GM18502 (cell line): ENCODE results near the gene FLYWCH2.

Source experiments
- ATAC-seq: cut with Tn5 transposase; IDR thresholded peaks from one replicate; pipeline ENCODE4 v1.9.1; 2021; ENCODE audit warnings: mild to moderate bottlenecking; ENCODE audit not compliant: unreplicated experiment, poor library complexity

Gene FLYWCH2

DNA sequence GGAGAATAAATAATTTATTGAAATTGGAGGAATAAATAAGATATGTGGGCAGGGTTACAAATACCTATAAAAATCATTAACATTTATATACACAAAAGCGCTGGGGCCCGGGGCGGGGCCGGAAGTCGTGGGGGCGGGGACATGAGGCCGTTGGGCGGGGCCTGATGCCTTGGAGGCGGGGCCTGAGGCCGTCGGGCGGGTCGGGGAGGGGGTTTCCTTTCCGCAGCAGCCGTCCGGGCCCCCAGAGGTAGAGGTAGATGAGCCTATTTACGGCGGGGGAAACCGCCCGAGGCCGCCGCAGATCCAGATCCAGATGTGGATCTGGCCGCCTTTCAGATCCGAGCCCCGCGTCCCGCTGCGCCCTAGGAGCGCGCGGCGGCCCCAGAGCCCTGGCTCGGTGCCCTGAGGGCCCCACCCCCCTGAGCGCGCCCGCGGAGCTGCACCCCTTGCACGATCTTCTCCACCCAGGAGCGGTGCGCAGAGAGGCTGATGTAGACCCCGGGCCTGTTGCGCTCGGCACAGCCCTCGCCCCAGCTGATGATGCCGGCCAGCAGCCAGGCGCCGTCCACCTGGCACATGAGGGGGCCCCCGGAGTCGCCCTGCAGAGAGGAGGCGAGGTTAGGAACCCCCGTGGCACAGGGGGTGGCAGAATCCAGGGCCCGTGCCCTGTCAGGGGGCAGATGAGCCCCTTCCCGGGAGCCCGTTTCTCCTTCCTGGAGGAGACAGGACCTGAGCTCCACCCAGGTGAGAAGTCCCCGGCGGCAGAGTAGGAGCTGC lies 30.1 kb upstream of the FLYWCH2 start:
- no peak for ATAC-seq

- no peak for ATAC-seq
These were observed 29.4 kb upstream of the FLYWCH2 start for GRCh38 chr16:2853531-2854073.

DNA sequence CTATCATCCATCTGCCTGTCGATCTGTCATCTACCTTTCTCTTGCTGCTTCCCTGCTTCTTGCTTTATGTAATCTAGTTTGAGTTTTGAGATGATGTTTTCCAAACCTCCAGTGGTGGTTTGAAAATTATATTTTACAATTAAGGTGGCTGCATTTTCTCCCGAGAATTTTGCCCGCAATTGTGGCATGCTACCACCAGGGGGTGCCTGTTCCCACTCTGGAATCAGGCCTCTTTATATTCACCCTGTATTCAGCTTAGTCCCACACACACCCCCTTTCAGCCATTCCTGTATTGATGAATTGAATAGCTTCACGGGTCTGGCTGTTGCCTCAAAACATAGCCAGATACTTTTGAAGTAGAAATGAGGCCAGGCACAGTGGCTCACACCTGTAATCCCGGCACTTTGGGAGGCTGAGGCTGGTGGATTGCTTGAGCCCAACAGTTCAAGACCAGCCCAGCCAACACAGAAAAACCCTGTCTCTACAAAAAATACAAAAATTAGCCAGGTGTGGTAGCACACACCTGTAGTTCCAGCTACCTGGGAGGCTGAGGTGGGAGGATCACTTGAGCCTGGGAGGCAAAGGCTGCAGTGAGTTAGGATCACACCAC lies 28.2 kb upstream of the FLYWCH2 start:
- ATAC-seq = no peak

- no peak for ATAC-seq
These were observed 27.5 kb upstream of the FLYWCH2 start for GRCh38 chr16:2855536-2855935.

DNA sequence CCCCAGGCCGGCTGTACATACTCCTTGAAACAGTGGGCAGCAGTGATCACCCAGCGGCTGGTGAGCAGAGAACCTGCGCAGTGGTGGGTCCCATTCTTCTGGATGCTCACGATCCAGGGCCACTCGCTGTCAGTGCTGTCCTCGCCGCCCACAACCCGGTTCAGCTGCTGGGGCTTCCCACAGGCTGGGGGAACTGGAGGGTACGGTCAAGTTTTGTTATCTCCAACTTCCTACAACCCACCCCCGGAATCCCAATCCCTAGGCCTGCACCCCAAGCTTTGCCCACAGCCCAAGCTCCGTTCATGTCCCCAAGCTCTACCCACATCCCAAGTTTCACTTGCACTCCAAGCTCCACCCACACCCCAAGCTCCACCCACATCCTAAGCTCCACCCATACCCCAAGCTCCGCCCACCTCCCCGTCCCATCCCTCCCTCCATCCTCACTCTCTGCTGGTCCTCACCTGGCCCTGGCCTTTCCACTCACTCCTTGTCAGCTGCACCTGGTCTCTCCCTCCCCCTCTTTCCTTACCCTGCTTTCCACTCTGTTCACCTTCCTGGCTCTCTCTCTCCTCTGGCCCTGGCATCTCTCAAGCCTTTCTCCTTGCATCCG lies 26.8 kb upstream of the FLYWCH2 start:
- ATAC-seq = no peak

DNA sequence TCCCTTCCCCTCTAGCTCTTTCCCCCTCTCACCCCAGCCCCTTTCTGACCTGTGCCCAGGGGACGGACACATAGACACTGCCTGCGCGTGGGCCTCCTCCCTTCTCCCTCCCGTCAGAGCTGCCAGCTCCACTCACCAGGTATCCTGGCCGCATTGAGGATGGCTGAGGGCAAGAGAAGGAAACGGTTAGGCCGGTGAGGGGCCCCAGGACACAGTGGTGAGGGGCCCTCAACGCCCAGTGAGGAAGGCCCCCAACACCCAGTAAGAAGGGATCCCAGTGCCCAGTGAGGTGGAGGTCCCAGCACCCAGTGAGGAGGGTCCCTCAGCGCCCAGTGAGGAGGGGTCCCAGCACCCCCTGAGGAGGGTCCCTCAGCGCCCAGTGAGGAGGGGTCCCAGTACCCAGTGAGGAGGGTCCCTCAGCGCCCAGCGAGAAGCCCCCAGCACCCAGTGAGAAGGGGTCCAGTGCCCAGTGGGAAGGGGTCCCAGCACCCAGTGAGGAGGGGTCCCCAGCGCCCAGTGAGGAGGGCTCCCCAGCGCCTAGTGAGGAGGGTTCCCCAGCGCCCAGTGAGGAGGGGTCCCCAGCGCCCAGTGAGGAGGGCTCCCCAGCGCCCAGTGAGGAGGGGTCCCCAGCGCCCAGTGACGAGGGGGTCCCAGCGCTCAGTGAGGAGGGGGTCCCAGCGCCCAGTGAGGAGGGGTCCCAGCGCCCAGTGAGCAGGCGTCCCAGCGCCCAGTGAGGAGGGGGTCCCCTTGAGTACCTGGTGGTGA lies 26.1 kb upstream of the FLYWCH2 start:
- no peak for ATAC-seq

DNA sequence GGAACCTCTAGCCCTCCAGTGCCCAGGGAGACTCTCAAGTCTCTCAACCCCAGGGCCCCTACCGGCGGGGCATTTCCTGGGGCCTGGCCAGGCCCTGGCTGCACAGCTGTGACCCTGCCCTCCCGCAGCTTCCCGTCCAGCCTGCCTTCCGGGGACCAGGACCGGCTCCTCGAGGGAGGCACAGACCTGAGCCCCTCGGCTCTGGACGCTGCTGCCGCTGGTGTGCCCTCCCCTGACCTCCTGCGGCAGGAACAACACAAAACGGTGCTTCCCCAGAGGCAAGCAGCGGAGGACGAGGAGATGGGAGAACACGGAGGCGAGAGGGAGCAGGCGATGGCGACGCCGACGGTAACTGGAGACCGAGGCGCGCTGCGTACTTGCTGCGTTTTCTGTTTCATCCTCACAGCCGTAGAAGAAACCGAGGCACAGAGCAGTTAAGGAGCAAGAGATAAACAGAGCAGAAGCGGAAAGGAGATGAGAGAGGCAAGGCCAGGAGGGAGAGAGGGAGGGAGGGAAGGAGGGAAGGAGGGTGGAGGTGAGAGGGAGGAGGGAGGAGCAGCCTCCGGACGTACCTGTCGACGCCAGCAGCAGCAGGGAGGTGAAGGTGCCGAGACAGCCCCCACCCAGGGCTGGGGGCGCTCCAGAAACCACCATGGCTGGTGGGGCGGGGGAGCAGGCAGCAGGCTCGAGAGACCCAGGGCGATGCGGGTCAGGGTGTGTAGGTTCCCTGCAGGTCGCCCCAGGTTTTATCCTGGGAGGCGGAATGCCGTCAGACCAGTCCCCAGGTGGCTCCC lies 25.4 kb upstream of the FLYWCH2 start, which contains the start of gene PRSS22:
TSS of gene PRSS22 (minus strand) at position 720 of the 794 bp plus-strand sequence. CDS start at position 654, 66 bp downstream.
- no peak for ATAC-seq

- no peak for ATAC-seq
These were observed 24.6 kb upstream of the FLYWCH2 start for GRCh38 chr16:2858245-2859025.

GRCh38 chr16:2859686-2860265 lies 23.2 kb upstream of the FLYWCH2 start:
- ATAC-seq = no peak

DNA sequence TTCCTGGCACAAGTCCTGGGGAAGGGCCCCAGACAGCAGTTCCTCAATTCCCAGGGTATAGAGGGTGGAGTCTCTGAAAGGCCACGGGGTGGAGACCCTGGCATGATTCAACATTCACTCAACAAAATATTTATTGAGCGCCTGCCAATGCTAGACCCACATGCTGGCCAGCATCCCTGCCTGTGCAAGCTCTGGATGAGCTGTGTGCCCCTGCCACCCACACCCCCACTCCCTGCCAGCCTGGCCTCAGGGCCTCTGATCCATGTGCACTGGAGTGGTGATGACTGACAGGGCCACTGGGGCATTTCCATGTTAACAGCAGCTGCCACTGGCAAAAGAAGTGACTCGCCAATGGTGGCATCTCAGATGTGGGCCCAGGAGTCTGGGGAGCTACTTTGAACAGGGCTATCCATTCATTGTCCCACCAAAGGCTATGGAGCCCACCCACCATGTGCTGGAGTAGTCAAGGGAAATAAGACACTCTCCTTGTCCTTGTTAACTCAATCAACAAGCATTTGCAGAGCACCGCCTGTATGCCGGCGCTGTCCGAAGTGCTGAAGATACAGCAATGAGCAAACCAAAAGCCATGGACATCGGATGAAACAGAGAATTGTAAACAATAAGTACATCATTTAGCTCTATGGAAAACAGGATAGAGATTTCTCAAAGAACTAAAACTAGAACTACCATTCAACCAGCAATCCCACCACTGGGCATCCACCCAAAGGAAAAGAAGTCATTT lies 22.0 kb upstream of the FLYWCH2 start:
- ATAC-seq = no peak

- no peak for ATAC-seq
These were observed 17.4 kb upstream of the FLYWCH2 start for GRCh38 chr16:2865651-2866050.

DNA sequence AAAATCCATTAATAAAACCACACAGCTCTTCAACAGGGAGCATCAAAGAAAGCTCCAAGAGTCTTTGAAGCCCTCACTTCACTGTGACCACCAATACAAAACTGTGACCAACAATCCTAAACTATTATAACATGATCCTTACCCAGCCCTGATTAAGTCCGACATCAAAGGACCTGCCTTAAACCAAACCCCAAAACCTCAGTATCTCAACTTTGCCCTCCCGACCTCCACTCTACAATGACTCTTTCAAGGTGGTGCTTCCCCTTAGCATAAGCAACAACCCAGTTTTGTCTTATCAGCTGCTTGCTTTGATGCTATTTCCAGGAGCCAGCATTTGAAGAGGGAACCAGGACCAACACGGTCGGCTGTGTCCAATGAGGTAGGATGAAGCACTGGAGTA lies 16.6 kb upstream of the FLYWCH2 start:
- no peak for ATAC-seq

- no peak for ATAC-seq
These were observed 15.4 kb upstream of the FLYWCH2 start for GRCh38 chr16:2867661-2867986.

- ATAC-seq = peak; percentile 92
These were observed 14.8 kb upstream of the FLYWCH2 start for GRCh38 chr16:2867987-2868789.

GRCh38 chr16:2871926-2872325 lies 11.1 kb upstream of the FLYWCH2 start:
- ATAC-seq = no peak

DNA sequence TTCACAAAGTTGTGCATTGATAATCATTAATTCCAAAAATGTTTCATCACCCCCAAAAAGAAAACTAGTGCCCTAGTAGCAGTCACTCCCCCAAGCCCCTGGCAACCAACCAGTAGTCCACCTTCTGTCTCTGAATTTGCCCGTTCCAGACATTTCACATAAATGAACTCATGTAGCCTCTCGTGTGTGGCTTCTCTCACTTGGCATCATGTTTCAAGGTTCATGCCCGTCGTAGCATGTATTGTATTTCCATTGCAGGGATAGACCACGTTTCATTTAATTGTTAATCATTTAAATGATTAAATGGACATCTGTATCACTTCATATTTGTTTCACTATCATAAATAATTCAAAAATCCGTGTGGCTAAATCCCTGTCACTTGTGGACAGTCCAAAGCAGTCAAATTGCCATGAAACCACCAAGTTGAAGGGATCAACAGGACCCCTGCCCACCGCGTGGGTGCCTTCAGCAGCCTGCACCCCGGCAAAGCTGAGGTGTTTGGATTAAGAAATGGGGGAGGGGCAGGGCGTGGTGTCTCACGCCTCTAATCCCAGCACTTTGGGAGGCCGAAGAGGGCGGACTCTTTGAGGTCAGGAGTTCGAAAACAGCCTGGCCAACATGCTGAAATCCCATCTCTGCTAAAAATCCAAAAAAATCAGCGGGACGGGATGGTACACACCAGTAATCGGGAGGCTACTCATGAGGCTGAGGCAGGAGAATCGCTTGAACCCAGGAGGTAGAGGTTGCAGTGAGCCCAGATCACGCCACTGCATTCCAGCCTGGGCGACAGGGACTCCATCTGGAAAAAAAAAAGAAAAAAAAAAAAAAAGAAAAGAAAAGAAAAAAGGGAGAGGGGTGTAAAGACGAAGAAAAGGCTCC lies 8.7 kb upstream of the FLYWCH2 start:
- no peak for ATAC-seq
